ENCODE data around the gene PLPPR1. TPM values are rescaled to one million over a fixed set of nuclear protein-coding genes. Genes with fewer than 3 reads are reported as not detected.

PLPPR1 gene
- total RNA-seq, 1 experiment from 2014 or later: not detected

GRCh38 chr9:101158361-101158760, 129.8 kb downstream of the PLPPR1 start:
- ChIA-PET RAD21 (ENCODE audit: low non-redundant PET in 1 of 2, low total read pairs in 2 of 2, uncharacterized antibody in 2 of 2, unreplicated experiment in 2 of 2) (no interaction called here), CTCF (interaction anchor here (1.5 kb wide), 1 partner anchor 39 kb away, joined by 3 read pairs; no protein-coding TSS in a partner anchor), POLR2A (no interaction called here)
- Histone ChIP-seq H3K4me3 (replicated peaks in 1 of 2; ENCODE audit: low read depth in 1 of 2, low read length in 2 of 2) (no peak overlapping the region), H3K9me2 (ENCODE audit: insufficient read depth) (no peaks in the 10 kb centered on the region), H2AFZ (ENCODE audit: low read depth, low read length, poor library complexity, severe bottlenecking) (no peak overlapping the region), H3K79me2 (ENCODE audit: insufficient read depth, low read length) (no peaks in the 10 kb centered on the region), H3K4me1 (ENCODE audit: control insufficient read depth in 1 of 2, insufficient read depth in 2 of 2, low read length in 2 of 2) (no peaks in the 10 kb centered on the region), H3K4me2 (ENCODE audit: low read length) (no peak overlapping the region), H3K9ac (ENCODE audit: low read length) (no peak overlapping the region), H3K36me3 (ENCODE audit: control insufficient read depth in 1 of 2, insufficient read depth in 2 of 2, low read length in 2 of 2) (no peaks in the 10 kb centered on the region), H3K27ac (ENCODE audit: low read depth, low read length) (no peak overlapping the region), H4K20me1 (ENCODE audit: insufficient read depth) (no peaks in the 10 kb centered on the region), H3K9me3 (ENCODE audit: control insufficient read depth in 1 of 2, insufficient read depth in 1 of 2, low read depth in 1 of 2, low read length in 2 of 2) (no peaks in the 10 kb centered on the region), H3K27me3 (ENCODE audit: insufficient read depth, low read length) (peaks cover 7% of the 10 kb centered on the region; the same call in 1 of the 2 replicates)
- BruUV-seq (replicated peaks): no TSS peak
- DNase-seq (ENCODE audit: low read depth, low spot score): no peak
- intact Hi-C loops (cut with micrococcal nuclease): no loop called here
- no peak for ATAC-seq
- no peak for TF ChIP-seq EZH2 (IDR thresholded peaks at IDR 0.05)
- TF ChIP-seq ZNF274 (IDR thresholded peaks at IDR 0.05; ENCODE audit: low read depth, low read length): no peak
- no peak for TF ChIP-seq EGR1 (IDR thresholded peaks at IDR 0.05; ENCODE audit: low read depth)
- no peak for TF ChIP-seq ELF1 (IDR thresholded peaks at IDR 0.05; ENCODE audit: borderline replicate concordance, low read depth)
- TF ChIP-seq EZH2phosphoT487 (IDR thresholded peaks at IDR 0.05; ENCODE audit: borderline replicate concordance): no peak
- no peak for TF ChIP-seq ATF3 (IDR thresholded peaks at IDR 0.05)
- TF ChIP-seq SRF (IDR thresholded peaks at IDR 0.05; ENCODE audit: low read depth): no peak
- no peak for TF ChIP-seq POLR2AphosphoS5 (IDR thresholded peaks at IDR 0.05; ENCODE audit: low read depth, low read length)
- no peak for TF ChIP-seq YY1 (IDR thresholded peaks at IDR 0.05; ENCODE audit: extremely low read depth, insufficient replicate concordance, low read depth, low read length)
- no peak for TF ChIP-seq TCF7L2 (IDR thresholded peaks at IDR 0.05; ENCODE audit: borderline replicate concordance, extremely low read depth, insufficient read depth, insufficient read length)
- no peak for TF ChIP-seq JUND (IDR thresholded peaks at IDR 0.05)
- no peak for TF ChIP-seq SIN3A (IDR thresholded peaks at IDR 0.05; ENCODE audit: low read depth)

- no peaks in the 10 kb centered on the region for H3K79me2 ChIP-seq (ENCODE audit: insufficient read depth, low read length)
- POLR2A ChIA-PET: no interaction called here
- H3K4me1 ChIP-seq (ENCODE audit: control insufficient read depth in 1 of 2, insufficient read depth in 2 of 2, low read length in 2 of 2): no peaks in the 10 kb centered on the region
- H2AFZ ChIP-seq (ENCODE audit: low read depth, low read length, poor library complexity, severe bottlenecking): no peak overlapping the region
- BruUV-seq (replicated peaks): no TSS peak
- RAD21 ChIA-PET (ENCODE audit: low non-redundant PET in 1 of 2, low total read pairs in 2 of 2, uncharacterized antibody in 2 of 2, unreplicated experiment in 2 of 2): no interaction called here
- ATAC-seq (no peak), DNase-seq (ENCODE audit: low read depth, low spot score) (no peak)
- no peak overlapping the region for H3K4me3 ChIP-seq (replicated peaks in 1 of 2; ENCODE audit: low read depth in 1 of 2, low read length in 2 of 2)
- H3K9me2 ChIP-seq (ENCODE audit: insufficient read depth): no peaks in the 10 kb centered on the region
- H3K27ac ChIP-seq (ENCODE audit: low read depth, low read length): no peak overlapping the region
- no peaks in the 10 kb centered on the region for H3K36me3 ChIP-seq (ENCODE audit: control insufficient read depth in 1 of 2, insufficient read depth in 2 of 2, low read length in 2 of 2)
- peaks cover 12% of the 10 kb centered on the region for H3K27me3 ChIP-seq (ENCODE audit: insufficient read depth, low read length)
- TF ChIP-seq JUND (IDR thresholded peaks at IDR 0.05) (no peak), EGR1 (IDR thresholded peaks at IDR 0.05; ENCODE audit: low read depth) (no peak), ZBTB33 (IDR thresholded peaks at IDR 0.05; ENCODE audit: extremely low read depth, insufficient replicate concordance, low read length) (no peak), TCF7L2 (IDR thresholded peaks at IDR 0.05; ENCODE audit: borderline replicate concordance, extremely low read depth, insufficient read depth, insufficient read length) (no peak), FOSL1 (IDR thresholded peaks at IDR 0.05; ENCODE audit: low read depth) (no peak), EZH2phosphoT487 (IDR thresholded peaks at IDR 0.05; ENCODE audit: borderline replicate concordance) (no peak), SIN3A (IDR thresholded peaks at IDR 0.05; ENCODE audit: low read depth) (no peak), POLR2AphosphoS5 (IDR thresholded peaks at IDR 0.05; ENCODE audit: low read depth, low read length) (no peak)
- H3K4me2 ChIP-seq (ENCODE audit: low read length): no peak overlapping the region
- intact Hi-C loops (cut with micrococcal nuclease): no loop called here
- H3K9ac ChIP-seq (ENCODE audit: low read length): no peak overlapping the region
- CTCF ChIA-PET: no interaction called here
- no peaks in the 10 kb centered on the region for H3K9me3 ChIP-seq (ENCODE audit: control insufficient read depth in 1 of 2, insufficient read depth in 1 of 2, low read depth in 1 of 2, low read length in 2 of 2)
- H4K20me1 ChIP-seq (ENCODE audit: insufficient read depth): no peaks in the 10 kb centered on the region
Measured at GRCh38 chr9:101162231-101162630, 133.7 kb downstream of the PLPPR1 start.
